Skeletal muscle cell (primary cell): ENCODE measurements around the gene WDR33.

Experiments used
- DNase-seq: peaks from one replicate; pipeline ENCODE4 v3.0.0-alpha.2; 2010; ENCODE audit warnings: low read depth
- H3K4me3 ChIP-seq: 2 replicates; pipeline ENCODE4 v1.5.1; 2011; ENCODE audit warnings: low read depth, mild to moderate bottlenecking, control low read depth, low read length, moderate library complexity

The WDR33 gene

DNA sequence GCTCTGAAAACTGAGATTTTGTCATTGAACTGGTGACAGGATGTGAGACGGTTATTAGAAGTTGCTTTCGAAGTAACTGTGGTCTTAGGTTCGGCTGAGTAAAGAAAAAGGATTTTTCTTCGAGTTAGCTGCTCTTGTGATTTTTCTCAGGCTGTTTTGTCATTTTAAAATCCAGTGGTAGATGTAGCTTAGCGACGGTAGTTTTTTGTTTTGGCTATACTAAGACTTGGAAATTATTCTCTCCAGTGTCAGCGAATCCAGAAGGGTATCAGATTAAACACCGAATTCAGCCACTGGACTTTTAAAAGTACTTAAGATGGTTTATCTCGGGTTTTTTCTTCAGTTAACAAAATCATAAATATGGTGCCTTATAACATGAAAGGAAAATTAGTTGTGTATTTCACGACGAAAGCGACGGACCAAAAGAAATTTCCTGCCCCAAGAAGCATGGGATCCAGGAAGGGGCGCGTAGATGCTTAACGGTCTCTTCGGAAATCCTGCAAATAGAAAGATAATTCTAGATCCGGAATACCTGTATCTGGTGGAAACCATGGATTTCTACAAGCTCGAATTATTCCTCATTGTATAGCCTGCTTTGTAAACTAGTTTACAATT is 108.5 kb downstream of the WDR33 start:
- H3K4me3 ChIP-seq: peak overlapping the region; percentile 60
- no peak for DNase-seq

DNA sequence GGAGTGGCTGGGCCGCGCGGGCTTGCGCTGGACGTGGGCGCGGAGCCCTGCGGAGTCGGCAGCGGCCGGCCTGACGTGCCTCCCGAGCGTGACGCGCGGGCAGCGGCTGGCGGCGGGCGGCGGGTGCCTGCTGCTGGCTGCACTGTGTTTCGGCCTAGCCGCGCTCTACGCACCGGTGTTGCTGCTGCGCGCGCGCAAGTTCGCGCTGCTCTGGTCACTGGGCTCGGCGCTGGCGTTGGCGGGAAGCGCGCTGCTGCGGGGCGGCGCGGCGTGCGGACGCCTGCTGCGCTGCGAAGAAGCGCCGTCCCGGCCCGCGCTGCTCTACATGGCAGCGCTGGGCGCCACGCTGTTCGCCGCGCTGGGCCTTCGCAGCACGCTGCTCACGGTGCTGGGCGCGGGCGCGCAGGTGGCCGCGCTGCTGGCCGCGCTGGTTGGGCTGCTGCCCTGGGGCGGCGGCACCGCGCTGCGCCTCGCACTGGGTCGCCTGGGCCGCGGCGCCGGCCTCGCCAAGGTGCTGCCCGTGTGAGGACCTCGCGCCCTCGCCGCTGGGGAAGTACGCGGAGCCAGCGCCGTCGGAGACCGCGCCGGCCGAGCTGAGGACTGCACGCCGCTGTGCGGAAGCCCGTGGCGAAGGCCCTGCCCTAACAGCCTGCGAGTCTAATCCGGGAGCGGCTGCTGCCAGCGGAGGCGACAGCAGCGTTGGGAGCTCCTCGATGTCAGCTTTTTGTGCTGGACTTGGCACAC is 109.1 kb downstream of the WDR33 start:
- peak overlapping the region; percentile 60 for H3K4me3 ChIP-seq
- no peak for DNase-seq

DNA sequence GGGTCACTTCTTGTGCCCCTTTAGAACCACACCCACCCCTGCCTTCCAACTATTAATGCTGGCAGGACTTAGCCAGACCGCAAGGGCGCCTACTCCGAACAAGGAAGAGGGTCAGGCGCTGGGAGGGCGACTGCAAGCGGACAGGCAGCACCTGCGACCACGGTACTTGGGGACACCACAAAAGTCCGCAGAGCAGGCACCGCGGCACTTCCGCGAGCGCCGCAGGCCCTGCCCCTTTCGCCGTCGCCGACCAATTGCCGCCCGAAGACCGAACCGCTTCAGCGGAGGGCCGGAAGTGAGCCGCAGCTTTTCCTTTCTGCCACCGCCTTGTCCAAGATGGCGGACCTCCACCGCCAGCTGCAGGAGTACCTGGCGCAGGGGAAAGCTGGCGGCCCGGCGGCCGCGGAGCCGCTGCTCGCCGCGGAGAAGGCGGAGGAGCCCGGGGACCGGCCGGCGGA is 109.7 kb downstream of the WDR33 start, which contains the start of gene SFT2D3:
Gene SFT2D3 (plus strand): TSS at position 305 of the 458 bp plus-strand sequence. CDS start 32 bp downstream, at position 337.
- H3K4me3 ChIP-seq: peak within 1 kb of the TSS; percentile 60
- DNase-seq: peak; percentile 62

DNA sequence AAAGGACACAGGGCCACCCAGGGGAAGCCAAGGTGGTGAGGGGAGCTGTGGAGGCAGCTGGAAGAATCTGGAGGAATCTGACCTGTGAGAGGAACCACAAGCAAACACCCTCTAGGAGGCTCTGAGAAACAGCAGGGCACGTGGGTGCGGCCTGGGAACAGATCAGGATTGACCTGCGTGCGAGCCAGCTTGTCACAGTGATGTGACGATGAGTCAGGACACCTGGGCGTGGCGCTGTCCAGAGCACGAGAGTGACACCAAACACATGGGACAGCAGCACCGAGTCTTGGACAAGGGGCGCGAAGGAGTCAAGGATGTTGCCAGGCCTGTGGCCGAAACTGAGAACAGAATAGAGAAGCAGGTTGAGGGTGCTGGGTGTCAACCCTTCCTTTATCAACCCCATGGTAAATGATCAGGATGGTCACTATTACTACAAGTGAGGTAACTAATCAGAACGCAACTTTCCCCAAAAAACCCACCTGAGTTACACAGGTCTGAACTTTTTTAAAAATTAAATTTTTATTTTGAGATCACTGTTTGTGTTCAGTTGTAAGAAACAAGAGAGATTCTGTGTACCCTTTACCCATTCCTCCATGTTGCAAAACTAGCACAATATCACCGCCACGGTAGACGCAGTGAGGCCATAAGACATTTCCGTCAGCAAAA is 110.3 kb downstream of the WDR33 start:
- DNase-seq: no peak
- peak overlapping the region; percentile 60 for H3K4me3 ChIP-seq

- no peak overlapping the region for H3K4me3 ChIP-seq
- no peak for DNase-seq
These were observed 112.2 kb downstream of the WDR33 start for GRCh38 chr2:127698553-127699355.

- H3K4me3 ChIP-seq: no peak overlapping the region
- DNase-seq: no peak
These were observed 113.3 kb downstream of the WDR33 start for GRCh38 chr2:127697482-127698180.

DNA sequence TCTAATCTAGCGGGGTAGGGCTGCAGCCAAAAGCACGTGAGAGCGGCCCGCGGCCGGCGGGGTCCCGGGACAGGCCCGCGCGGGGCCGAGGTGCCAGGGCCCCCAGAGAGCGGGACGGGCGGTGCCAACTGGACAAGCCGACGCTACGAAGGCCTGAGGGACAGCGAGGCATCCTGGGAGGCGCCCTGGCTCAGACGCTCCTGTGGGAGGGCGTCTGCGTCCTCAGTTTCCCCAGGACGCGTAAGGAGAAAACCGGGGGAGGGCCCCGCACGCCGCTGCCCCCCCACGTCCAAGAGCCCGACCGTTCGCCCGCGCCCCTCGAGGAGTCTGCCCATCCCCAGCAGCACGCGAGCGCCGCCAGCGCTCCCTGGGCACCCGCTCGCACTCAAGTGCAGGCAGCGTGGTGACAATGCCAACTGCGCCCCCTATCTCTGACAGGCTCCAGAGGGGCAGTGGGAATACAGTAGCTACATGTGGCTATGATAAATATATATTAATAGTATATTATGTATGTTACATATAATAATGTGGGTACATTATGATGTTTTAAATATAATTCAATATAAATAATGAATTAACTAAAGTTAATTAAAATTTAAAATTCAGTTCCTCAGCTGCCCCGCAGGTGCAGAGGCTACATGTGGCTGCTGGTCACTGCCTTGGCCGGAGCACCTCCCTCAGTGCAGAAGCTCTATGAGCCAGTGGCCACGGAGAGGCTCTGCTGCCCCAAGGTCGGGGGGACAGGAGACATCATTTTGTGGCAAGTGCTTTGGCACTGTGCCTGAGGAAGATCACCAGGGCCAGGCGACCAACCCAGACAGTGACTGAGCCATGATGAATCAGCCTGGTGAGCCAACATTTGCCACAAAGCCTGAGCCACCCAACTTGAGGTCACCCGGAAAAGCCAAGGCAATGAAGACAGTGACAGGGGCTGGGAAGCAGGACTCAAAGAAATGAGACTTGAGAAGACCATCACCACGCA is 115.2 kb downstream of the WDR33 start:
- no peak for DNase-seq
- H3K4me3 ChIP-seq: peak overlapping the region; percentile 40

GRCh38 chr2:127694986-127695385 is 116.0 kb downstream of the WDR33 start:
- H3K4me3 ChIP-seq: no peak overlapping the region
- DNase-seq: no peak

GRCh38 chr2:127690696-127691095 is 120.3 kb downstream of the WDR33 start:
- H3K4me3 ChIP-seq: no peak overlapping the region
- no peak for DNase-seq

DNA sequence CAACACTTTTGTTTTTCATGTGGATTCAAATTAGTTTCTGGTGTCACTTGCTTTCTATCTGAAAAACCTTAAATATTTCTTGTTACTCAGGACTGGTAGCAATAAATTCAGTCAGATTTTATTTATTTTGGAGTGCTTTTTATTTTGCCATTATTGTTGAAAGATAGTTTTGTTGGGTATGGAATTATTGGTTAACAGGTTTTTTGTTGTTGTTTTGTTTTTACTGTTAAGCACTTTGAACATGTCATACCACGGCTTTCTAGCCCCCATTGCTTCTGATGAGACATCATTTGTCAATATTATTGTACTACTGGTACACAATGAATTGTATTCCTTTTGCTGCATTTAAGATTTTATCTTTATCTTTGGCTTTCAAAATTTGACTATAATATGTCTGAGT is 122.6 kb downstream of the WDR33 start:
- no peak overlapping the region for H3K4me3 ChIP-seq
- no peak for DNase-seq

- DNase-seq: no peak
- H3K4me3 ChIP-seq: no peak overlapping the region
These were observed 125.4 kb downstream of the WDR33 start for GRCh38 chr2:127685410-127686080.

DNA sequence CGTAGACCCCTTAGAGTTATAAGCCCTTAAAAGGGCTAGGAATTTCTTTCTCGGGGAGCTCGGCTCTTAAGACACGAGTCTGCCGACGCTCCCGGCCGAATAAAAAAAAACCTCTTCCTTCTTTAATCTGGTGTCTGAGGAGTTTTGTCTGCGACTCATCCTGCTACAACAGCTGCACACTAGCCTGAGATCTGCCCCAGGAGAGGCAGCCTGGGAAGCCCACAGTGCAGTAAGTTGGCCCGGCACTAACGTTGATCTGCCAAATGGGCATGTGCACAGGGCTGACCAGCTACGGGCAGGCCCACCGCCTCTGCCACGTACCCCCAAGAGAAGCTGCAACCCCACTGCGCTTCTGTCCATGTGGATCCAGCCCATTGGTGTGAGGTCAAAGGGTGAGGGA is 127.2 kb downstream of the WDR33 start:
- DNase-seq: no peak
- no peak overlapping the region for H3K4me3 ChIP-seq

DNA sequence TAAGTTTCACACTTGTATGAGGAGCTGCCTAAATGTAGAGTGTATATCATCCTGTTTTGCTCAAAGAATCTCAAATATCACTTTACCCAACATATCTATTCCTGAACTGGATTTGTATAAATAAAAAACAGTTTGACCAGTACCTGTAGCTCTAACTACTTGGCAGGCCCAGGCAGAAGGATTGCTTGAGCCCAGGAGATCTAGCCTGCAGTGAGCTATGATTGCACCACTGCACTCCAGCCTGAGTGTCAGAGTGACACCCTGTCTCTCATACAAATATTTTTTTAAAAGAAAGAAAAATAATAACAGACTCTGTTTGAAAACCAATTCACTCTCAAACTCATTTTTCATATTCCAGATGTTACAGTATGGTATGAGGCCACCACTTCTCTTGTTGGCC is 127.9 kb downstream of the WDR33 start:
- DNase-seq: no peak

GRCh38 chr2:127681976-127682857 is 128.8 kb downstream of the WDR33 start:
- DNase-seq: no peak
- no peak overlapping the region for H3K4me3 ChIP-seq

More for the DNA sequence above, 127.9 kb downstream of the WDR33 start:
- no peak overlapping the region for H3K4me3 ChIP-seq

DNA sequence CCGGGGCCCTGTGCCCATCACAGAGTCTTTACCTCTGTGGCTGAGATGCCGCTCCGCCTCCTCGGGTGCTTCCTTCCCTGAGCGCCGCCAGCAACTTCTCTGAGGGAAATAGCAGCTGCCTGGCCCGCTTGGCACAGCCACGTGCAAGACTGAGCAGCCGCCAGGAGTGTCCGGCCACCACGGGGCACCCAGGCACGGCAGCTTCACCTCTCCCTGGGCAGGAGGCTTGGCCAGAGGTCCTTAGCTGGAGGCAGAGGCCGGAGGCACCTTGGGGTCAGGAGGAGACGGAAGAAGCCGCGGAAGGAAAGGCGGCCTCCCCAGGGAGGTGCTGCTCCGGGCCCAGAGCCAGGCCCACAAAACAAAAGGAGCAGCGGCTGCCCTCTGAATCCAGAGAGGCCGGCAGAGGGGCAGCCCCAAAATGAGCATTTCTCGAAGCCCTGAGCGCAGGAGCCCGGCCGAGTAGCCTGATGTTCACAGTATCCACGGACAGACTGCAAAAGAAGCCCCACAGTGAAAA is 129.6 kb downstream of the WDR33 start:
- DNase-seq: no peak
- H3K4me3 ChIP-seq: no peak overlapping the region

DNA sequence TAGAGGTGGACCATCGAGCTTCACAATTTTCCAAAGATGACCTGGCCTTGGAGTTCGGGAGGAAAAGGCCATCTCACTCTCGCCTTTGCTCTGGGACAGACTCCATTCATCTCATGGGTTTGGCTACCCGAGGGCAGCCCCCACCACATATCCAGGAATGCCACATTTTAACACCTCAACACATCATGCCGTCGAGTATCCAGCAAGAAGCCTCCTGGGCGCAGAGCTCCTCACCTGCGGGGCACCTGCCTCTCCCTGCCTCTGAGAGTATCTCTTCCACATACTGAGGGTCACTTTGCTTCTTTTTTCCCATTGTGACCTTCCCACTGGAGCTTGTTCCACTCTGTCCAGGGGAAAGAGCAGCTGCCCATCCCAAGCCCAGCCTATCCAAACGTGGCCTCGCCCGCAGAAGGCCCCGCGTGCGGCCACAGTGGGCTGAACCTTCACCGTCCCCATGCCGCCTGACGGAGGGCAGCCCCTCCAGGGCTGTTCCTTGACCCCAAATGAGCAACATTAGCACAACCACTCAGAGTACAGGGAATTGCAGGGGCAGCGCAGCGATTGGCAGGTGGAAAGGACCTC is 130.2 kb downstream of the WDR33 start:
- no peak for DNase-seq
- H3K4me3 ChIP-seq: no peak overlapping the region
